Chondrocyte (in vitro differentiated cells): ENCODE measurements around the gene GBP2. TPM values are rescaled to one million over a fixed set of nuclear protein-coding genes. Genes with fewer than 3 reads are reported as not detected.

ENCODE experiments used
- DNase-seq: peaks from one replicate; pipeline ENCODE4 v3.0.0; 2021; ENCODE audit warnings: mixed read lengths, low spot score
- H3K27ac Mint-ChIP-seq: one replicate; pipeline ENCODE4 v1.8.0; 2021; ENCODE audit warnings: mild to moderate bottlenecking, moderate library complexity, mixed read lengths; ENCODE audit not compliant: unreplicated experiment
- H3K27me3 Mint-ChIP-seq: 2 replicates; pipeline ENCODE4 v1.8.0; 2021; ENCODE audit warnings: low read depth, mixed read lengths
- H3K36me3 Mint-ChIP-seq: 2 replicates; pipeline ENCODE4 v1.8.0; 2021; ENCODE audit warnings: low read depth, mixed read lengths
- H3K4me1 Mint-ChIP-seq: 2 replicates; pipeline ENCODE4 v1.8.0; 2021; ENCODE audit warnings: low read depth, mild to moderate bottlenecking, mixed read lengths
- H3K4me3 Mint-ChIP-seq: one replicate; pipeline ENCODE4 v1.8.0; 2021; ENCODE audit warnings: mild to moderate bottlenecking, moderate library complexity, mixed read lengths; ENCODE audit not compliant: unreplicated experiment
- H3K9me3 Mint-ChIP-seq: 2 replicates; pipeline ENCODE4 v1.8.0; 2021; ENCODE audit warnings: low read depth, mixed read lengths
- CTCF ChIP-seq: fragments of 200-600 bp; sonication (generic); IDR thresholded peaks from 2 replicates; pipeline ENCODE4 v1.5.0; 2021; ENCODE audit warnings: antibody characterized with exemption, mild to moderate bottlenecking, moderate library complexity
- total RNA-seq: library from RNA; stranded (reverse); gene quantifications from 3 replicates; pipeline ENCODE4 v1.2.1, GENCODE V29; 2021

GBP2 gene
- total RNA-seq, 1 donor from 2014 or later, result 0.42 TPM

- DNase-seq, result no peak
- H3K27me3 Mint-ChIP-seq, result peaks cover 9% of the 10 kb centered on the region
- H3K4me3 Mint-ChIP-seq, result no peak overlapping the region
- no peak for TF ChIP-seq CTCF
- peaks cover 2% of the 10 kb centered on the region for H3K36me3 Mint-ChIP-seq
- no peaks in the 10 kb centered on the region for H3K4me1 Mint-ChIP-seq
- H3K9me3 Mint-ChIP-seq, result peaks cover 22% of the 10 kb centered on the region
- H3K27ac Mint-ChIP-seq, result no peak overlapping the region
Measured at GRCh38 chr1:89070509-89070908, 55.4 kb downstream of the GBP2 start.

- peaks cover 2% of the 10 kb centered on the region for H3K36me3 Mint-ChIP-seq
- H3K4me3 Mint-ChIP-seq, result no peak overlapping the region
- peaks cover 9% of the 10 kb centered on the region for H3K27me3 Mint-ChIP-seq
- H3K9me3 Mint-ChIP-seq, result peaks cover 18% of the 10 kb centered on the region
- H3K27ac Mint-ChIP-seq, result no peak overlapping the region
- H3K4me1 Mint-ChIP-seq, result no peaks in the 10 kb centered on the region
- TF ChIP-seq CTCF, result no peak
- DNase-seq, result no peak
Measured at GRCh38 chr1:89069951-89070350, 56.0 kb downstream of the GBP2 start.

GRCh38 chr1:89068291-89068690 lies 57.6 kb downstream of the GBP2 start:
- Mint-ChIP-seq H3K9me3 (peaks cover 4% of the 10 kb centered on the region), H3K4me1 (peaks cover 15% of the 10 kb centered on the region), H3K4me3 (no peak overlapping the region), H3K36me3 (no peaks in the 10 kb centered on the region), H3K27me3 (peaks cover 5% of the 10 kb centered on the region), H3K27ac (no peak overlapping the region)
- no peak for DNase-seq
- TF ChIP-seq CTCF, result no peak

- Mint-ChIP-seq H3K27ac (peak within 1 kb of the TSS; percentile 87), H3K27me3 (no peaks in the 10 kb centered on the region), H3K36me3 (peaks cover 2% of the 10 kb centered on the region), H3K4me1 (peaks cover 24% of the 10 kb centered on the region), H3K9me3 (no peaks in the 10 kb centered on the region), H3K4me3 (peak within 1 kb of the TSS; percentile 71)
- TF ChIP-seq CTCF, result no peak
- DNase-seq, result no peak
Measured at GRCh38 chr1:89065079-89065868, 60.6 kb downstream of the GBP2 start, which contains the start of gene GBP1. Gene GBP1, minus strand, starts transcription at chr1:89065208. Its CDS starts 1,974 bp downstream, at chr1:89063234.

GRCh38 chr1:89064632-89065031 lies 61.3 kb downstream of the GBP2 start:
- peaks cover 24% of the 10 kb centered on the region for H3K4me1 Mint-ChIP-seq
- no peaks in the 10 kb centered on the region for H3K27me3 Mint-ChIP-seq
- TF ChIP-seq CTCF, result no peak
- H3K9me3 Mint-ChIP-seq, result no peaks in the 10 kb centered on the region
- H3K27ac Mint-ChIP-seq, result peak overlapping the region; percentile 87
- H3K4me3 Mint-ChIP-seq, result peak overlapping the region; percentile 71
- DNase-seq, result no peak
- H3K36me3 Mint-ChIP-seq, result peaks cover 5% of the 10 kb centered on the region
